ENCODE measurements around the gene CAPG.
"Not testable (repeated sequence)": the region's sequence is repeated elsewhere in the genome, so short reads cannot be mapped to it uniquely, and the experiment has no call there.

Gene CAPG

GRCh38 chr2:85445316-85446295 is 35.4 kb upstream of the CAPG start:
- Histone ChIP-seq H3K9me3 (ENCODE audit: control insufficient read depth, insufficient read depth, low read length) (no peaks in the 10 kb centered on the region), H3K4me1 (ENCODE audit: insufficient read depth, low read length) (peaks cover 12% of the 10 kb centered on the region), H3K36me3 (ENCODE audit: insufficient read depth, low read length) (no peaks in the 10 kb centered on the region), H3K9ac (ENCODE audit: low read depth, low read length) (no peak overlapping the region; the same call in 1 of the 2 replicates)

- Histone ChIP-seq H3K9me3 (ENCODE audit: control insufficient read depth, insufficient read depth, low read length) (no peaks in the 10 kb centered on the region), H3K36me3 (ENCODE audit: insufficient read depth, low read length) (no peaks in the 10 kb centered on the region), H3K4me1 (ENCODE audit: insufficient read depth, low read length) (peaks cover 12% of the 10 kb centered on the region), H3K9ac (ENCODE audit: low read depth, low read length) (no peak overlapping the region)
These were observed 34.5 kb upstream of the CAPG start for GRCh38 chr2:85444629-85445172.

DNA sequence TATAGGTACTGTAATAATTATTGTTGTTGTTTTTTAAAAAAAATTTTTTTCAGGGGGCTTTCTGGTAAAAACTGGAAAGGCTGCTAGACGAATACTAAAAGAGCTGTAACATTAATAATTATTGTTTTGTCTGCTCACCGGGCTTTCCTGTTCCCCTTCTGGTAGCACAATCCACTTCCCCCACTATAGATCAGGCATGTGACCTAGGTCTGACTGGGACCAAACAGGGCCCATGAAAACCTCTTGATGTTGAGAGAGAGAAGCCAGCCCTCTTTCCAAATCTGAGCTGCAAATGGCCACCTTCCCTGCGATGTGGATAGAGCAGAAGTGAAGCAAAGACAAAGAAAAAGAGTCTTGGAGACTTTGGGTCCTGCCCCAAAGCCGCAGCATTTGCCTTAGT is 31.7 kb upstream of the CAPG start:
- Histone ChIP-seq H3K9ac (ENCODE audit: low read depth, low read length) (no peak overlapping the region), H3K9me3 (ENCODE audit: control insufficient read depth, insufficient read depth, low read length) (no peaks in the 10 kb centered on the region), H3K36me3 (ENCODE audit: insufficient read depth, low read length) (no peaks in the 10 kb centered on the region), H3K4me1 (ENCODE audit: insufficient read depth, low read length) (peaks cover 25% of the 10 kb centered on the region)

GRCh38 chr2:85440729-85441128 is 30.6 kb upstream of the CAPG start:
- Histone ChIP-seq H3K36me3 (ENCODE audit: insufficient read depth, low read length) (no peaks in the 10 kb centered on the region), H3K9ac (ENCODE audit: low read depth, low read length) (no peak overlapping the region), H3K9me3 (ENCODE audit: control insufficient read depth, insufficient read depth, low read length) (no peaks in the 10 kb centered on the region), H3K4me1 (ENCODE audit: insufficient read depth, low read length) (peaks cover 26% of the 10 kb centered on the region)

GRCh38 chr2:85439986-85440385 is 29.8 kb upstream of the CAPG start:
- Histone ChIP-seq H3K9ac (ENCODE audit: low read depth, low read length) (no peak overlapping the region), H3K9me3 (ENCODE audit: control insufficient read depth, insufficient read depth, low read length) (no peaks in the 10 kb centered on the region), H3K36me3 (ENCODE audit: insufficient read depth, low read length) (no peaks in the 10 kb centered on the region), H3K4me1 (ENCODE audit: insufficient read depth, low read length) (peaks cover 24% of the 10 kb centered on the region)

DNA sequence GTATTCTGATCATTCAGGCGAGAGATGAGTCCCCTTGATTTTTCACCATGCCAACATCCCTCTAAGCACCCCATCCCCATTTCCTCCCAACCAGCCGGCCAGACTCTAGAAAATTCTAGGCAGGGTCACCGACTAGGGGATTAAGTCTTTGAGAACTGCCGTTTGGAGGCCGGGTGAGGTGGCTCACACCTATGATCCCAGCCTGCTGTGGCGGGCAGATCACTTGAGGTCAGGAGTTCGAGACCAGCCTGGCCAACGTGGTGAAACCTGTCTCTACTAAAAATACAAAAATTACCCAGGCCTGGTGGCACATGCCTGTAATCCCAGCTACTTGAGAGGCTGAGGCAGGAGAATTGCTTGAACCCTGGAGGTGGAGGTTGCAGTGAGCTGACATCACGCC is 29.4 kb upstream of the CAPG start:
- not testable (repeated sequence) for H3K36me3 ChIP-seq (ENCODE audit: insufficient read depth, low read length); H3K9me3 ChIP-seq (ENCODE audit: control insufficient read depth, insufficient read depth, low read length); H3K9ac ChIP-seq (ENCODE audit: low read depth, low read length)
- peaks cover 22% of the 10 kb centered on the region for H3K4me1 ChIP-seq (ENCODE audit: insufficient read depth, low read length)

DNA sequence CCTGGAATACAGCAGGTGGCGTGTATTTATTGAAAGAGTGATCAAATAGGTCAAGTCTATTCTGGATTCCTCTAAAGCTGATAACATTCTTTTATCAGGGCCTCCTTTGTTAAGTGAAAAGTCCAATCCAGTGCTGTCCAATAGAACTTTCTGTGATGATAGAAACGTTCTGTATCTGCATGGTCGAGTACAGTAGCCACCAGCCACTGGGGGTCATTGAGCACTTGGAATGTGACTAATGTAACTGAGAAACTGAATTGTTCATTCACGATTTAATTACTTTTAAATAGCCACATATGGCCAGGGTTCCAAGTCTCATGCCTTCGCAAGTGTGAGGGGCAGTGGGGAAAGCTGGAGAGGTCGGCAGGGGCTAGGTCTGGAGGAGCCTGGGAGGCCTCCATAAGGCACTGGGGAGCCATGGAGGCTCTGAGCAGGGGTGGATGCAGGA is 28.9 kb upstream of the CAPG start:
- no peak overlapping the region for H3K9ac ChIP-seq (ENCODE audit: low read depth, low read length)
- peaks cover 20% of the 10 kb centered on the region for H3K4me1 ChIP-seq (ENCODE audit: insufficient read depth, low read length)
- H3K36me3 ChIP-seq (ENCODE audit: insufficient read depth, low read length), result no peaks in the 10 kb centered on the region
- no peaks in the 10 kb centered on the region for H3K9me3 ChIP-seq (ENCODE audit: control insufficient read depth, insufficient read depth, low read length)

DNA sequence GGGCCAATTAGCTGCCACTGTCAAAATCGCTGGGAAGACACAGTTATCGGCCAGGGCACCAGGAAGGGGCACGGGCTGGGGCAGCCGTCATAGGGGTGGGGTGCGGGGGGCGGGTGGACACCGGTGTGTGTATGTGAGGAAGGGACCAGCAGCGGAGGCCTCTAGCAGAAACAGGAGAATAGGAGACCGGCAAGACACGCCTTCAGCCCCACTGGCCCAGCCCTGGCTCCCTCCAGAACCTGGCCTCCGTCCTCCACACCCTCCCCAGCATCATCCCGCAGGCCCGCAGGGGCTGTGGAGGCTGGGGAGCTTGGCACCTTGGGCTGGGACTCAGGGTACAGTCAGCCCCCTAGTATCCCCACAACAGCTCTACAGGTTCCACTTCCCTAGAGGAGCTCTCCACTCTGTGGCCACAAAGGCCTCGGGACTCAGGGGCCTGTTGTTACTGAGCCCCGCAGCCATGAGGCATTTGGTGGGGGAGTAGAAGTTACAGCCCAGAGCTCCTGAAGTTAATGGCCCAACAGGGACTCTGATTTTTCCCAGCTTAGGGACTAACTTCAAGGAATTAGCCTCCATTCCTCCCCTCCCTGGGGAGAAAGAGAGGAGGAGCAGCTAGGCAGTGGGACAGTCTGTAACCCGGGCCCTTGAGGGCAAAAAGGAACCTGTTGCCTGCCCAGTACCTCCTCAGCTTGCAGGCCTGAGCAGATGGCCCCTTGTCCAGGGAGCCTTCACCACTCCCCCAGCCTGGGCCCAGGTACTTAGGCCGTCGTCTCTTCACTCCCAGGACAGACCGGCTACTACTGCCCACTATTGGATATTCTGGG is 28.2 kb upstream of the CAPG start:
- Histone ChIP-seq H3K9ac (ENCODE audit: low read depth, low read length) (peak overlapping the region; percentile 64; the same call in 1 of the 2 replicates), H3K4me1 (ENCODE audit: insufficient read depth, low read length) (peaks cover 26% of the 10 kb centered on the region), H3K36me3 (ENCODE audit: insufficient read depth, low read length) (no peaks in the 10 kb centered on the region), H3K9me3 (ENCODE audit: control insufficient read depth, insufficient read depth, low read length) (no peaks in the 10 kb centered on the region)

DNA sequence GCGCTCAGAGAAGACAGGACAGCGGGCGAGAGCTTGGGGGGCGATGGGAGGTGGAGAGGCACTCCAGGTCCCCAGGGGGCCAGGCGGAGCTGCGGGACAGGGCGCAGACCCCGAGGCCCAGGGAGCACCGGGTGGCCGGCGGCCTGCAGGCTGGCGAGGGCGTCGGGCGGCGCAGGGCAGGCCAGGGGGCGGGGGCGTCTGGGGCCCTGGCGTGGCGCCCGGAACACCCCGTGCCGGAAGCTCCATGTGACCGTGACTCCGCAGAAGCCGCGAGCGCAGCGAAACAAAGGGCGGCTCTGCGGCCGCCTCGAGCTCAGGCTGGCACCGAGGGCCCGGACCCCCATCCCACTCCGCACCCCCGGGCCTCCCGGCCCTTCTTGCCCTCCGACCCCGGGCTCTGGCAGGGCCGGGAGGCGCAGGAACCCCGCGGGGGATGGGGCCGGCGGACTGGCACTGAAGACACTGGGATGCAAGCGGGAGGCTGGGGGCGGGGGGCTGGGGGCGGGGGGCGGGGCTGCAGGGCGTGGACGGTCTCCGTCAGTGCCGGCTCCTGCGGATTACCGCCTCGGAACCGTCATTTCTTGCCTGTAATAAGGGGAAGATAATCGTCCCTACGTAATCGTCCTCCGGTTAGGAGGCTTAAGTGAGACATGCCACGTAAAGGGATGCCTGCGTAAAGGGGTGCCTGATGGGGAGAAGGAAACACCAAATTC is 27.5 kb upstream of the CAPG start:
- H3K9me3 ChIP-seq (ENCODE audit: control insufficient read depth, insufficient read depth, low read length), result no peaks in the 10 kb centered on the region
- H3K4me1 ChIP-seq (ENCODE audit: insufficient read depth, low read length), result peaks cover 26% of the 10 kb centered on the region
- peak overlapping the region; percentile 64 for H3K9ac ChIP-seq (ENCODE audit: low read depth, low read length)
- H3K36me3 ChIP-seq (ENCODE audit: insufficient read depth, low read length), result no peaks in the 10 kb centered on the region

DNA sequence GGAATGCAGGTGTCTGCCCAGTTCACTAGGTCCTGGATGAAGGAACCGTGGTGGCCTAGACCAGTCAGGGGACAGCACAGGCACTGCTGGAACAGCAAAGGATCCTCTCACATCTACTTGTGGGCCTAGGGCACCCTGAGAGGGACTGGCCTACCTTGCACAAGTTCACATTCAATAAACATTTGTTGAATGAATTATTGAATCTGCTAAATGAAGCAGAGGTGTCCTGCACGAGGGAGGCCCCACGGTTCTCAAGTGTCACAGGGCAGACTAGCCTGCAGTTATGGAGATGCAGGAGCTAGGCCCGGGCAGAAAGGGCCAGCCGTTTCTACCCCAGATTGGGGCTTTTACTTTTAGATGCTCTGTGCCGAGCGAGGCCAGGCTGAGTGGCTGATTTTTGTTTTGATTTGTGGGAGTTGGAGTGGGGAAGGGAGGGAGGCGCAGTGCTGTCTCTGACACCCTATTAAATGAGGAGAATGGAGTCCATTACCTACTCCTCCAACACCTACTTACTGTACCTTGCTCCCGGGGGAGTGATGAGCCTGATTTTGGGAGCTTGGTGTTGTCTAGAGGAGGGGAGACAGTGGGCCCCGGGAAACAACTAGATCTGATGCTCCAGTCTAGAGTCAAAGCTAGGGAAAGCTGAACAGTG is 26.8 kb upstream of the CAPG start:
- Histone ChIP-seq H3K9ac (ENCODE audit: low read depth, low read length) (peak overlapping the region; percentile 64), H3K4me1 (ENCODE audit: insufficient read depth, low read length) (peaks cover 27% of the 10 kb centered on the region), H3K9me3 (ENCODE audit: control insufficient read depth, insufficient read depth, low read length) (no peaks in the 10 kb centered on the region), H3K36me3 (ENCODE audit: insufficient read depth, low read length) (no peaks in the 10 kb centered on the region)

DNA sequence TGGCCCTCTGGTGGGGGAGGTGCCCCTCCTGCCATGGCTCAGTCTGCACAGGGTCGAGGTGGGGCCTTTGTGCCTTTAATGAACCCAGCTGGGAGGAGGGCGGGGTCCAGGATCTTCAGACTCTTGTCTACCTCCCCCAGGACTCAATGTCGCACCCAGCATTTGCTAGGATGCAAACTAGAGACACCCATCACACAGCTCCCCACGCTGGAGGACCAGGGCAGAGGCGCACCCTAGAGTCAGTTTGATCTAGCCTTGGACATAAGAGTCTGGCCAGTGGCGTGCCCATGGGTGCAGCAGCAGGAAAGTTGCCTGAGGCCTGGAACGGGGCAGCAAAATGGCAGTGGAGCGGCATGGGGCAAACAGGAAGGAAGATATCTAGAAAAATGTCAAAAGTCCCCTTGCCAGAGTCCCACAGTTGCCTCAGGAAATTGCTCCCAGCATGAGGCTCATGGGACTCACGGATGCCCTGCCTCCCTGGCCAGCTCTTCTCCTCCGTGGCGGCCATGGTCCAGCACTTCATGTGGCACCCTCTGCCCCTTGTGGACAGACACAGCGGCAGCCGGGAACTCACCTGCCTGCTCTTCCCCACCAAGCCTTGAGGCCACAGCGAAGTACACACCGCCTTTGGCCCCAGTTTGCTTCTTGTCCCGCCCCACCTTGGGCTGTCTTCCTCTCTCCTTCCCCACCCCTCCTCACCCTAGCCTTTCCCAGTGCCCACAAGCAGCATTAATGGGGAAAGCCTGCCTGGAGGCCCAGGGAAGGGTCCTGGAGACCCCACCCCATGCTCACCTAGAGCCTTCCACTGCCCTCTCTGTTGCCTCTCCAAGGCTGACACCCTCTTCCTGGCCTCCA is 26.0 kb upstream of the CAPG start:
- peaks cover 34% of the 10 kb centered on the region for H3K4me1 ChIP-seq (ENCODE audit: insufficient read depth, low read length)
- H3K9me3 ChIP-seq (ENCODE audit: control insufficient read depth, insufficient read depth, low read length), result no peaks in the 10 kb centered on the region
- H3K36me3 ChIP-seq (ENCODE audit: insufficient read depth, low read length), result no peaks in the 10 kb centered on the region
- H3K9ac ChIP-seq (ENCODE audit: low read depth, low read length), result no peak overlapping the region

DNA sequence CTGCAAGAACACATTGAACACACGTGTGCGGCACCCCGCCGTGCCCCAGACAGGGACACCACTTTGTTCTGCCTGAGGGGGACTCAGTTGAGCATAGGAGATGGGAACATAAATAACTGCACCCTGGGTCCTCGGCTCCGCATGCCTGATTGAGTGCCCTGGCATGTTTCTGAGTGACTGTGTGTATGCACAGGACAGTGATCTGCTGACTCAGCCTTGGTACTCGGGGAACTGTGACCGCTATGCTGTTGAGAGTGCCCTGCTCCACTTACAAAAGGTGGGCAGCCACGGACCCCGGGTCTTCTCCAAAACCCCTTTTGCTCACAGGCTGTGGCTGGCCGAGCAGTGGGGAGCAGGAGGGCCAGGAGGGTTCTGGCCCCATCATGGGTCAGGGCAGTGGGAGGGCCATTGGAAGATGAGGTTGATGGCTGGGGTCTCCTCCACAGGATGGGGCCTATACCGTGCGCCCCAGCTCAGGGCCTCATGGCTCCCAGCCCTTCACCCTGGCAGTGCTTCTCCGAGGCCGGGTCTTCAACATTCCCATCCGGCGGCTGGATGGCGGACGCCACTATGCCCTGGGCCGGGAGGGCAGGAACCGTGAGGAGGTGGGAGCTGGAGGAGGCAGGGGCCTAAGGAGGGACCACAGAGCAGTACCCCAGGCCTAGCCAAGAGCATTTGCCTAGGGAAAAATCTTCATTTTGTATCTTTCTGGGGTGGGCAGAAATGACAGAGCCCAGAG is 25.2 kb upstream of the CAPG start:
- H3K4me1 ChIP-seq (ENCODE audit: insufficient read depth, low read length), result peaks cover 36% of the 10 kb centered on the region
- H3K9ac ChIP-seq (ENCODE audit: low read depth, low read length), result no peak overlapping the region
- no peaks in the 10 kb centered on the region for H3K9me3 ChIP-seq (ENCODE audit: control insufficient read depth, insufficient read depth, low read length)
- H3K36me3 ChIP-seq (ENCODE audit: insufficient read depth, low read length), result no peaks in the 10 kb centered on the region
